ENCODE data around the gene TGFB2. TPM values are rescaled to one million over a fixed set of nuclear protein-coding genes. Genes with fewer than 3 reads are reported as not detected.

The TGFB2 gene
- total RNA-seq, 5 donors from 2014 or later (not counting 1 experiment from before 2014, with no cell fraction given) = 0.06 to 0.23 (median 0.23) TPM; not detected in 2

- H3K27me3 ChIP-seq (replicated peaks in 1 of 2; ENCODE audit: control insufficient read depth in 2 of 2, extremely low read depth in 1 of 2, insufficient read depth in 2 of 2, low read length in 1 of 2) = no peaks in the 10 kb centered on the region
- 94% methylated on average over 3 of the region's 9 CpGs for WGBS (ENCODE audit: insufficient coverage)
- ChIA-PET POLR2A (no interaction called here), CTCF (interaction anchor here in 1 of 2 donors (0.5 to 0.7 kb wide), 2 partner anchors 110 to 945 kb away, joined by 3 to 4 read pairs; no protein-coding TSS in a partner anchor)
- no peaks in the 10 kb centered on the region for H3K36me3 Mint-ChIP-seq
- no peaks in the 10 kb centered on the region for H3K4me1 ChIP-seq (ENCODE audit: control insufficient read depth in 1 of 2, extremely low read depth in 1 of 2, insufficient read depth in 2 of 2, low read length in 2 of 2)
- peaks cover 1 to 7% of the 10 kb centered on the region in 2 donors for H3K27me3 Mint-ChIP-seq
- DNase-seq (no peak), ATAC-seq (replicated peaks in 1 of 4) (no peak)
- H3K27ac ChIP-seq (ENCODE audit: low read length) = no peak overlapping the region
- H3K4me3 Mint-ChIP-seq = no peak overlapping the region
- H3K9me3 Mint-ChIP-seq = no peaks in the 10 kb centered on the region
- H3K4me3 ChIP-seq (ENCODE audit: control insufficient read depth in 1 of 2, extremely low read depth in 1 of 2, low read length in 1 of 2) = no peak overlapping the region
- H3K27ac Mint-ChIP-seq = no peak overlapping the region
- no peaks in the 10 kb centered on the region for H3K4me1 Mint-ChIP-seq
- H3K9me3 ChIP-seq = no peaks in the 10 kb centered on the region
- H3K36me3 ChIP-seq (ENCODE audit: control insufficient read depth in 2 of 2, extremely low read depth in 1 of 2, insufficient read depth in 1 of 2, low read length in 1 of 2) = no peaks in the 10 kb centered on the region
These were observed 94.6 kb downstream of the TGFB2 start for GRCh38 chr1:218439541-218440295.

- H3K9me3 Mint-ChIP-seq = peaks cover 0 to 3% (median 0%) of the 10 kb centered on the region in 3 donors
- ChIA-PET POLR2A (no interaction called here), CTCF (no interaction called here)
- no peaks in the 10 kb centered on the region for H3K36me3 Mint-ChIP-seq
- DNase-seq (no peak), ATAC-seq (replicated peaks in 1 of 4) (no peak)
- no peak overlapping the region for H3K4me3 ChIP-seq (ENCODE audit: control insufficient read depth in 1 of 2, extremely low read depth in 1 of 2, low read length in 1 of 2)
- H3K36me3 ChIP-seq (ENCODE audit: control insufficient read depth in 2 of 2, extremely low read depth in 1 of 2, insufficient read depth in 1 of 2, low read length in 1 of 2) = no peaks in the 10 kb centered on the region
- H3K27me3 ChIP-seq (replicated peaks in 1 of 2; ENCODE audit: control insufficient read depth in 2 of 2, extremely low read depth in 1 of 2, insufficient read depth in 2 of 2, low read length in 1 of 2) = no peaks in the 10 kb centered on the region
- no peak overlapping the region for H3K4me3 Mint-ChIP-seq
- no CpG with 5 or more reads among the region's 2 CpGs for WGBS (ENCODE audit: insufficient coverage)
- no peak overlapping the region for H3K27ac ChIP-seq (ENCODE audit: low read length)
- peaks cover 1 to 7% of the 10 kb centered on the region in 2 donors for H3K27me3 Mint-ChIP-seq
- no peaks in the 10 kb centered on the region for H3K9me3 ChIP-seq
- H3K4me1 ChIP-seq (ENCODE audit: control insufficient read depth in 1 of 2, extremely low read depth in 1 of 2, insufficient read depth in 2 of 2, low read length in 2 of 2) = no peaks in the 10 kb centered on the region
- H3K4me1 Mint-ChIP-seq = no peaks in the 10 kb centered on the region
- no peak overlapping the region for H3K27ac Mint-ChIP-seq
These were observed 98.1 kb downstream of the TGFB2 start for GRCh38 chr1:218443255-218443654.

GRCh38 chr1:218444173-218444572, 99.0 kb downstream of the TGFB2 start:
- no peaks in the 10 kb centered on the region for H3K36me3 Mint-ChIP-seq
- H3K27ac Mint-ChIP-seq = no peak overlapping the region
- H3K4me3 ChIP-seq (ENCODE audit: control insufficient read depth in 1 of 2, extremely low read depth in 1 of 2, low read length in 1 of 2) = no peak overlapping the region
- H3K4me3 Mint-ChIP-seq = no peak overlapping the region
- H3K36me3 ChIP-seq (ENCODE audit: control insufficient read depth in 2 of 2, extremely low read depth in 1 of 2, insufficient read depth in 1 of 2, low read length in 1 of 2) = no peaks in the 10 kb centered on the region
- DNase-seq (no peak), ATAC-seq (replicated peaks in 1 of 4) (no peak)
- POLR2A ChIA-PET = interaction anchor here in 1 of 2 donors (0.5 kb wide), 1 partner anchor 398 kb away, joined by 3 read pairs; no protein-coding TSS in a partner anchor
- peaks cover 0 to 9% (median 0%) of the 10 kb centered on the region in 3 donors for H3K9me3 Mint-ChIP-seq
- H3K4me1 Mint-ChIP-seq = no peaks in the 10 kb centered on the region
- peaks cover 1 to 3% of the 10 kb centered on the region in 2 donors for H3K27me3 Mint-ChIP-seq
- WGBS (ENCODE audit: insufficient coverage) = 80% methylated on average over 2 of the region's 5 CpGs
- CTCF ChIA-PET = no interaction called here
- H3K9me3 ChIP-seq = no peaks in the 10 kb centered on the region
- no peaks in the 10 kb centered on the region for H3K4me1 ChIP-seq (ENCODE audit: control insufficient read depth in 1 of 2, extremely low read depth in 1 of 2, insufficient read depth in 2 of 2, low read length in 2 of 2)
- H3K27me3 ChIP-seq (replicated peaks in 1 of 2; ENCODE audit: control insufficient read depth in 2 of 2, extremely low read depth in 1 of 2, insufficient read depth in 2 of 2, low read length in 1 of 2) = no peaks in the 10 kb centered on the region
- no peak overlapping the region for H3K27ac ChIP-seq (ENCODE audit: low read length)

- Mint-ChIP-seq H3K36me3 (no peaks in the 10 kb centered on the region), H3K27ac (no peak overlapping the region), H3K4me3 (no peak overlapping the region), H3K9me3 (peaks cover 0 to 9% (median 0%) of the 10 kb centered on the region in 3 donors), H3K4me1 (no peaks in the 10 kb centered on the region), H3K27me3 (peaks cover 1 to 3% of the 10 kb centered on the region in 2 donors)
- ATAC-seq (replicated peaks in 1 of 4) = no peak
- H3K27me3 ChIP-seq (replicated peaks in 1 of 2; ENCODE audit: control insufficient read depth in 2 of 2, extremely low read depth in 1 of 2, insufficient read depth in 2 of 2, low read length in 1 of 2) = no peaks in the 10 kb centered on the region
- no peak overlapping the region for H3K27ac ChIP-seq (ENCODE audit: low read length)
- no CpG with 5 or more reads among the region's 1 CpG for WGBS (ENCODE audit: insufficient coverage)
- H3K4me3 ChIP-seq (ENCODE audit: control insufficient read depth in 1 of 2, extremely low read depth in 1 of 2, low read length in 1 of 2) = no peak overlapping the region
- ChIA-PET POLR2A (no interaction called here), CTCF (no interaction called here)
- no peak for DNase-seq
- no peaks in the 10 kb centered on the region for H3K9me3 ChIP-seq
- no peaks in the 10 kb centered on the region for H3K36me3 ChIP-seq (ENCODE audit: control insufficient read depth in 2 of 2, extremely low read depth in 1 of 2, insufficient read depth in 1 of 2, low read length in 1 of 2)
- no peaks in the 10 kb centered on the region for H3K4me1 ChIP-seq (ENCODE audit: control insufficient read depth in 1 of 2, extremely low read depth in 1 of 2, insufficient read depth in 2 of 2, low read length in 2 of 2)
These were observed 99.5 kb downstream of the TGFB2 start for GRCh38 chr1:218444588-218444987.

- Histone ChIP-seq H3K4me1 (ENCODE audit: control insufficient read depth in 1 of 2, extremely low read depth in 1 of 2, insufficient read depth in 2 of 2, low read length in 2 of 2) (no peaks in the 10 kb centered on the region), H3K27me3 (replicated peaks in 1 of 2; ENCODE audit: control insufficient read depth in 2 of 2, extremely low read depth in 1 of 2, insufficient read depth in 2 of 2, low read length in 1 of 2) (no peaks in the 10 kb centered on the region), H3K36me3 (ENCODE audit: control insufficient read depth in 2 of 2, extremely low read depth in 1 of 2, insufficient read depth in 1 of 2, low read length in 1 of 2) (no peaks in the 10 kb centered on the region), H3K9me3 (no peaks in the 10 kb centered on the region), H3K4me3 (ENCODE audit: control insufficient read depth in 1 of 2, extremely low read depth in 1 of 2, low read length in 1 of 2) (no peak overlapping the region), H3K27ac (ENCODE audit: low read length) (no peak overlapping the region)
- no peaks in the 10 kb centered on the region for H3K4me1 Mint-ChIP-seq
- H3K36me3 Mint-ChIP-seq = no peaks in the 10 kb centered on the region
- CTCF ChIA-PET = interaction anchor here in 1 of 2 donors (0.7 kb wide), 1 partner anchor 117 kb away, joined by 3 read pairs; no protein-coding TSS in a partner anchor
- peaks cover 0 to 1% of the 10 kb centered on the region in 2 donors for H3K27me3 Mint-ChIP-seq
- H3K27ac Mint-ChIP-seq = no peak overlapping the region
- ATAC-seq (replicated peaks in 1 of 4) (no peak), DNase-seq (no peak)
- H3K4me3 Mint-ChIP-seq = no peak overlapping the region
- POLR2A ChIA-PET = no interaction called here
- peaks cover 0 to 9% (median 0%) of the 10 kb centered on the region in 3 donors for H3K9me3 Mint-ChIP-seq
- WGBS (ENCODE audit: insufficient coverage) = no CpG with 5 or more reads among the region's 7 CpGs
These were observed 102.0 kb downstream of the TGFB2 start for GRCh38 chr1:218447010-218447689.

GRCh38 chr1:218451415-218451814, 106.3 kb downstream of the TGFB2 start:
- Histone ChIP-seq H3K27ac (ENCODE audit: low read length) (no peak overlapping the region), H3K36me3 (ENCODE audit: control insufficient read depth in 2 of 2, extremely low read depth in 1 of 2, insufficient read depth in 1 of 2, low read length in 1 of 2) (no peaks in the 10 kb centered on the region), H3K4me3 (ENCODE audit: control insufficient read depth in 1 of 2, extremely low read depth in 1 of 2, low read length in 1 of 2) (no peak overlapping the region), H3K9me3 (no peaks in the 10 kb centered on the region), H3K4me1 (ENCODE audit: control insufficient read depth in 1 of 2, extremely low read depth in 1 of 2, insufficient read depth in 2 of 2, low read length in 2 of 2) (no peaks in the 10 kb centered on the region), H3K27me3 (replicated peaks in 1 of 2; ENCODE audit: control insufficient read depth in 2 of 2, extremely low read depth in 1 of 2, insufficient read depth in 2 of 2, low read length in 1 of 2) (no peaks in the 10 kb centered on the region)
- ChIA-PET POLR2A (no interaction called here), CTCF (no interaction called here)
- Mint-ChIP-seq H3K4me3 (no peak overlapping the region), H3K36me3 (no peaks in the 10 kb centered on the region), H3K9me3 (peaks cover 0 to 9% (median 0%) of the 10 kb centered on the region in 3 donors), H3K27me3 (no peaks in the 10 kb centered on the region), H3K27ac (no peak overlapping the region), H3K4me1 (no peaks in the 10 kb centered on the region)
- WGBS (ENCODE audit: insufficient coverage) = 100% methylated on average over 1 of the region's 3 CpGs
- ATAC-seq (replicated peaks in 1 of 4) (no peak), DNase-seq (no peak)
